K562 (cell line): ENCODE data around the gene CFAP54. TPM values are rescaled to one million over a fixed set of nuclear protein-coding genes. Genes with fewer than 3 reads are reported as not detected.

Experiments
- AFF4 ChIP-seq: sonication (generic); formaldehyde crosslinking; IDR thresholded peaks from 2 replicates; pipeline ENCODE4 v1.8.0; 2023; ENCODE audit warnings: mild to moderate bottlenecking, missing genetic modification reagents
- BRF2 ChIP-seq: IDR thresholded peaks from 3 replicates; pipeline ENCODE4 v1.6.1; 2011; ENCODE audit warnings: borderline replicate concordance, mild to moderate bottlenecking; ENCODE audit not compliant: insufficient read length, insufficient read depth
- CBX3 ChIP-seq, 2 experiments: IDR thresholded peaks; 1 replicate in 1 of 2; 2 replicates in 1 of 2; pipeline ENCODE4 v1.6.1; 2012; ENCODE audit warnings: inconsistent platforms in 2 of 2, low read length in 2 of 2, borderline replicate concordance in 1 of 2, control low read depth in 1 of 2
- HDGF ChIP-seq: fragments of 450-650 bp; IDR thresholded peaks from 2 replicates; pipeline ENCODE4 v1.6.1; 2016
- L3MBTL2 ChIP-seq: fragments of 450-650 bp; IDR thresholded peaks from 2 replicates; pipeline ENCODE4 v1.6.1; 2016; ENCODE audit warnings: mild to moderate bottlenecking, moderate library complexity
- NFATC3 ChIP-seq: fragments of 450-650 bp; IDR thresholded peaks from 2 replicates; pipeline ENCODE4 v1.6.1; 2017; ENCODE audit warnings: mild to moderate bottlenecking
- PATZ1 ChIP-seq: fragments of 250-450 bp; sonication (Bioruptor Pico); IDR thresholded peaks from 2 replicates; pipeline ENCODE4 v1.5.0; 2020; ENCODE audit warnings: mild to moderate bottlenecking, borderline replicate concordance
- PHF8 ChIP-seq: fragments of 200-600 bp; sonication (generic); IDR thresholded peaks from 2 replicates; pipeline ENCODE4 v1.6.1; 2012; ENCODE audit warnings: mixed run types, mild to moderate bottlenecking, inconsistent platforms, low read length, moderate library complexity, borderline replicate concordance
- THAP7 ChIP-seq: fragments of 250-450 bp; sonication (Bioruptor Pico); IDR thresholded peaks from 2 replicates; pipeline ENCODE4 v1.5.0; 2021
- ZFP91 ChIP-seq: sonication (generic); formaldehyde crosslinking; IDR thresholded peaks from 2 replicates; pipeline ENCODE4 v1.8.0; 2022; ENCODE audit warnings: mild to moderate bottlenecking, missing genetic modification reagents
- ZNF644 ChIP-seq: fragments of 200-800 bp; sonication (Bioruptor generic); IDR thresholded peaks from 2 replicates; pipeline ENCODE4 v1.6.1; 2016; ENCODE audit warnings: low read depth, missing genetic modification characterization, missing compliant biosample characterization
- polyA plus RNA-seq, 8 experiments: library from polyadenylated mRNA; depleted of rRNA in 4 of 8; stranded (reverse) in 5 of 8; unstranded in 3 of 8; fragments of >200 nt; fragmentation: Nextera tagmentation in 2 of 8; fragmentation: Illumina TruSeq in 1 of 8; extraction: Ambion mirVana in 2 of 8; extraction: Trizol in 1 of 8; gene quantifications; 2 replicates each; pipeline versions ENCODE4 v1.2.1 to v1.2.3, GENCODE V29; 2011 to 2014; ENCODE audit warnings: inconsistent platforms in 1 of 8, missing spikeins in 1 of 8
- total RNA-seq, 7 experiments: library from RNA; depleted of rRNA in 6 of 7; stranded (reverse); fragments of >200 nt in 6 of 7; fragmentation: Illumina TruSeq in 2 of 7; extraction: Trizol in 2 of 7; gene quantifications; 2 replicates each; pipeline versions ENCODE4 v1.2.1 to v1.2.3, GENCODE V29; 2011 to 2021; ENCODE audit warnings: low replicate concordance in 1 of 7

CFAP54 gene
- total and polyA plus RNA-seq, 9 of the 15 experiments (the other 6 are each of a cell fraction or from before 2014, with no cell fraction given): 0.03 to 0.23 (median 0.10) TPM; not detected in 3

GRCh38 chr12:96502949-96503532 is 13.7 kb downstream of the CFAP54 start (continued):
- no peak for TF ChIP-seq THAP7 (CRISPR knock-in tag)
- TF ChIP-seq NFATC3: no peak
- no peak for TF ChIP-seq PATZ1 (CRISPR knock-in tag)
- no peak for TF ChIP-seq L3MBTL2
- TF ChIP-seq ZFP91 (CRISPR knock-in tag): no peak
- TF ChIP-seq AFF4 (CRISPR knock-in tag): no peak
- no peak for TF ChIP-seq HDGF
- no peak for TF ChIP-seq BRF2
- no peak for TF ChIP-seq ZNF644 (tag)
- TF ChIP-seq PHF8: no peak
- TF ChIP-seq CBX3 (IDR thresholded peaks at IDR 0.05; ENCODE audit: borderline replicate concordance in 1 of 2, low read length in 2 of 2): no peak
